HepG2 (cell line): ENCODE results near the gene ELAVL3. TPM values are rescaled to one million over a fixed set of nuclear protein-coding genes. Genes with fewer than 3 reads are reported as not detected.

ENCODE experiments used
- ARID2 ChIP-seq: sonication (generic); formaldehyde crosslinking; IDR thresholded peaks from 2 replicates; pipeline ENCODE4 v1.8.1; 2022; ENCODE audit warnings: mild to moderate bottlenecking, missing genetic modification reagents, borderline replicate concordance
- ARNT2 ChIP-seq: sonication (generic); formaldehyde crosslinking; IDR thresholded peaks from 2 replicates; pipeline ENCODE4 v1.8.0; 2022; ENCODE audit warnings: mild to moderate bottlenecking, low read depth, missing genetic modification reagents, moderate library complexity
- FOSL2 ChIP-seq: sonication (generic); formaldehyde crosslinking; IDR thresholded peaks from 2 replicates; pipeline ENCODE4 v1.4.0; 2020; ENCODE audit warnings: missing genetic modification reagents
- HMG20A ChIP-seq: IDR thresholded peaks from 2 replicates; pipeline ENCODE4 v1.6.1; 2016; ENCODE audit warnings: borderline replicate concordance
- HNRNPH1 ChIP-seq: fragments of 200-400 bp; formaldehyde crosslinking; optimal IDR thresholded peaks from 2 replicates; pipeline ENCODE3; 2017; ENCODE audit warnings: mild to moderate bottlenecking, low read depth, low read length
- JUNB ChIP-seq: sonication (generic); formaldehyde crosslinking; IDR thresholded peaks from 2 replicates; pipeline ENCODE4 v1.8.0; 2022; ENCODE audit warnings: missing genetic modification reagents, mild to moderate bottlenecking, borderline replicate concordance
- RFXAP ChIP-seq: sonication (generic); formaldehyde crosslinking; IDR thresholded peaks from 2 replicates; pipeline ENCODE4 v1.4.0; 2020; ENCODE audit warnings: missing genetic modification reagents, borderline replicate concordance
- SAP130 ChIP-seq: IDR thresholded peaks from 2 replicates; pipeline ENCODE4 v1.6.1; 2016; ENCODE audit warnings: low read depth
- SCMH1 ChIP-seq: sonication (generic); formaldehyde crosslinking; IDR thresholded peaks from 2 replicates; pipeline ENCODE4 v1.9.0; 2021; ENCODE audit warnings: missing genetic modification reagents, mild to moderate bottlenecking, borderline replicate concordance
- SIX4 ChIP-seq: sonication (generic); formaldehyde crosslinking; IDR thresholded peaks from 2 replicates; pipeline ENCODE4 v1.4.0; 2020; ENCODE audit warnings: missing genetic modification reagents
- SRF ChIP-seq: IDR thresholded peaks from 2 replicates; pipeline ENCODE4 v1.6.1; 2011; ENCODE audit warnings: mild to moderate bottlenecking, low read depth, low read length, moderate library complexity
- SSRP1 ChIP-seq: IDR thresholded peaks from 2 replicates; pipeline ENCODE4 v1.6.1; 2016; ENCODE audit warnings: control low read depth
- TBX2 ChIP-seq: sonication (generic); formaldehyde crosslinking; IDR thresholded peaks from 2 replicates; pipeline ENCODE4 v1.5.0; 2020; ENCODE audit warnings: missing genetic modification reagents, mild to moderate bottlenecking, borderline replicate concordance
- ZNF180 ChIP-seq: sonication (generic); formaldehyde crosslinking; IDR thresholded peaks from 2 replicates; pipeline ENCODE4 v1.4.0; 2020; ENCODE audit warnings: low read depth, missing genetic modification reagents, borderline replicate concordance
- ZNF292 ChIP-seq: sonication (generic); formaldehyde crosslinking; IDR thresholded peaks from 2 replicates; pipeline ENCODE4 v1.8.1; 2022; ENCODE audit warnings: mild to moderate bottlenecking, low read depth, missing genetic modification reagents, borderline replicate concordance
- ZNF34 ChIP-seq: sonication (generic); formaldehyde crosslinking; IDR thresholded peaks from 2 replicates; pipeline ENCODE4 v1.4.0; 2020; ENCODE audit warnings: mild to moderate bottlenecking, missing genetic modification reagents, borderline replicate concordance
- ZNF432 ChIP-seq: sonication (generic); formaldehyde crosslinking; IDR thresholded peaks from 2 replicates; pipeline ENCODE4 v1.5.0; 2020; ENCODE audit warnings: missing genetic modification reagents, mild to moderate bottlenecking, borderline replicate concordance
- ZNF460 ChIP-seq: sonication (generic); formaldehyde crosslinking; IDR thresholded peaks from 2 replicates; pipeline ENCODE4 v1.5.1; 2020; ENCODE audit warnings: missing genetic modification reagents, mild to moderate bottlenecking, borderline replicate concordance
- ZNF570 ChIP-seq: sonication (generic); formaldehyde crosslinking; IDR thresholded peaks from 2 replicates; pipeline ENCODE4 v1.4.0; 2020; ENCODE audit warnings: mild to moderate bottlenecking, missing genetic modification reagents, borderline replicate concordance
- ZNF572 ChIP-seq: sonication (generic); formaldehyde crosslinking; IDR thresholded peaks from 2 replicates; pipeline ENCODE4 v1.5.1; 2020; ENCODE audit warnings: mild to moderate bottlenecking, missing genetic modification reagents
- ZNF607 ChIP-seq: sonication (generic); formaldehyde crosslinking; IDR thresholded peaks from 2 replicates; pipeline ENCODE4 v1.5.1; 2020; ENCODE audit warnings: missing genetic modification reagents, mild to moderate bottlenecking, borderline replicate concordance
- ZNF7 ChIP-seq: IDR thresholded peaks from 2 replicates; pipeline ENCODE4 v1.6.1; 2016; ENCODE audit warnings: missing biosample characterization, missing genetic modification reagents
- polyA plus RNA-seq, 8 experiments: library from polyadenylated mRNA; depleted of rRNA in 3 of 8; stranded (reverse) in 7 of 8; unstranded in 1 of 8; fragments of >200 nt; fragmentation: Illumina TruSeq in 4 of 8; extraction: Trizol in 4 of 8; gene quantifications; 2 replicates each; pipeline versions ENCODE4 v1.2.1 to v1.2.3, GENCODE V29; 2011 to 2016; ENCODE audit warnings: low read depth in 4 of 8, missing spikeins in 1 of 8, mixed read lengths in 1 of 8; ENCODE audit not compliant: insufficient read depth in 1 of 8
- total RNA-seq, 5 experiments: library from RNA; depleted of rRNA; stranded (reverse); fragments of >200 nt; fragmentation: Illumina TruSeq; extraction: Trizol; gene quantifications; 2 replicates each; pipeline ENCODE4 v1.2.3, GENCODE V29; 2016; ENCODE audit warnings: low read depth in 1 of 5
- TF ChIP-seq, protein P1 (sequence below): sonication (generic); formaldehyde crosslinking; IDR thresholded peaks from 2 replicates; pipeline ENCODE4 v1.5.0; 2020; ENCODE audit warnings: missing genetic modification reagents
- TF ChIP-seq, protein P2 (sequence below): sonication (generic); formaldehyde crosslinking; IDR thresholded peaks from 2 replicates; pipeline ENCODE4 v1.4.0; 2020; ENCODE audit warnings: low read depth, missing genetic modification reagents
- TF ChIP-seq, protein P3 (sequence below): sonication (generic); formaldehyde crosslinking; IDR thresholded peaks from 2 replicates; pipeline ENCODE4 v1.8.0; 2022; ENCODE audit warnings: mild to moderate bottlenecking, missing genetic modification reagents, moderate library complexity

The ELAVL3 gene
- total and polyA plus RNA-seq, 2 of the 13 experiments (the other 11 are each of a cell fraction or from before 2014, with no cell fraction given) = 0.03 TPM; not detected in 1

DNA sequence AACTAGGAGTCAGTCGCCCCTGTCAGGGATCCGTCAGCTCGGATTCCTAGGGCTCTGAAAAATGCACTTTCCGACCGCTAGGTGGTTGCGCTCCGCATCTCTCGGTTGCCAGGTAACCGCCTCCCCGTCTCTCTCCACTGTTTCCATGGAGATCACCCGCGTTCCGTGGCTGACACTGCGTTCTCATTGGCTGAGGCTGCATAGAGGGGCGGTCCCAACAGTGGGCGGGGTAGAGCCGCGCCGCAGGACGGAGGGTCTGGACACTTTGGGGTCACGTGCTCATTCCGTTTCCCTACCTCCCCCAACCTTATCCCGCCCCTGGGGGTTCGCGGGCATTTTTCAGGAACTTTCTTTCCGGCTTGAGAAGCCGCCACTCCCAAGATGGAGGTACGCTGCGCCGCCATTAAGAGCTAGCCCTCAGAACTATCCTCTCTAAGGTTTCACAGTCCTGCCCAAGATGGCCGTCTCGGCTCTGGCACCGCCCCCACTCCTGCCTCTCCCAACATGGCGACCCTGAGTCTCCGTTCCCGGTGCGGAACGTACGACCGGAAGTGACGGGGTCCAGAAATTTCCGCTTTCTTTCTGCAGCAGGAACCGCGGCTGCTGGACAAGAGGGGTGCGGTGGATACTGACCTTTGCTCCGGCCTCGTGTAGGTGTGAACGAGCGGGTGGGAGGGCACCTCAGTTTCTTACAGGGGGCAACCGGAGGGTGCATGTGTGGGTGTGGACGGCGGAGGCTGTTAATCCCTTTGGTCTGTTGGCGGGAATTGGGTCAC, 45.6 kb downstream of the ELAVL3 start, which contains the start of the genes ODAD3 and PRKCSH (continued):
- TF ChIP-seq SSRP1 (no peak), ARID2 (CRISPR knock-in tag) (no peak), RFXAP (CRISPR knock-in tag) (peak; percentile 84; the same call in 1 of the 2 replicates), ZNF34 (CRISPR knock-in tag) (no peak), ZNF460 (CRISPR knock-in tag) (no peak), FOSL2 (CRISPR knock-in tag) (peak; percentile 37), HNRNPH1 (no peak), ZNF570 (CRISPR knock-in tag) (no peak), ZNF7 (no peak), SRF (0 out of 2 replicates have a peak, but pooled peaks have one; percentile 4), SCMH1 (CRISPR knock-in tag) (no peak), ZNF180 (CRISPR knock-in tag) (no peak), ZNF607 (peak; percentile 79; the same call in 1 of the 2 replicates), TBX2 (CRISPR knock-in tag) (peak; percentile 84), JUNB (CRISPR knock-in tag) (no peak), ZNF292 (CRISPR knock-in tag) (no peak), SAP130 (peak; percentile 86), ZNF432 (CRISPR knock-in tag) (no peak), SIX4 (CRISPR knock-in tag) (peak; percentile 9; the same call in 1 of the 2 replicates), HMG20A (no peak), ARNT2 (CRISPR knock-in tag) (no peak; the same call in 1 of the 2 replicates), ZNF572 (CRISPR knock-in tag) (peak; percentile 93; the same call in 1 of the 2 replicates)
- TF ChIP-seq, protein P1, sequence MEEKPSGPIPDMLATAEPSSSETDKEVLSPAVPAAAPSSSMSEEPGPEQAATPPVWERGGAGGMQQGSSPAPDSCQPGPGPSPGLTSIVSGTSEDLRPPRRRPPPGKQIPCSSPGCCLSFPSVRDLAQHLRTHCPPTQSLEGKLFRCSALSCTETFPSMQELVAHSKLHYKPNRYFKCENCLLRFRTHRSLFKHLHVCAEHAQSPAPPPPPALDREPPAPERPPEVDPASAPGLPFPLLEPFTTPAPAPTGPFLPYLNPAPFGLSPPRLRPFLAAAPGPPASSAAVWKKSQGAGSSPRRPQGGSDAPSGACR (CRISPR knock-in tag) = no peak; the same call in 1 of the 2 replicates
- TF ChIP-seq, protein P2, sequence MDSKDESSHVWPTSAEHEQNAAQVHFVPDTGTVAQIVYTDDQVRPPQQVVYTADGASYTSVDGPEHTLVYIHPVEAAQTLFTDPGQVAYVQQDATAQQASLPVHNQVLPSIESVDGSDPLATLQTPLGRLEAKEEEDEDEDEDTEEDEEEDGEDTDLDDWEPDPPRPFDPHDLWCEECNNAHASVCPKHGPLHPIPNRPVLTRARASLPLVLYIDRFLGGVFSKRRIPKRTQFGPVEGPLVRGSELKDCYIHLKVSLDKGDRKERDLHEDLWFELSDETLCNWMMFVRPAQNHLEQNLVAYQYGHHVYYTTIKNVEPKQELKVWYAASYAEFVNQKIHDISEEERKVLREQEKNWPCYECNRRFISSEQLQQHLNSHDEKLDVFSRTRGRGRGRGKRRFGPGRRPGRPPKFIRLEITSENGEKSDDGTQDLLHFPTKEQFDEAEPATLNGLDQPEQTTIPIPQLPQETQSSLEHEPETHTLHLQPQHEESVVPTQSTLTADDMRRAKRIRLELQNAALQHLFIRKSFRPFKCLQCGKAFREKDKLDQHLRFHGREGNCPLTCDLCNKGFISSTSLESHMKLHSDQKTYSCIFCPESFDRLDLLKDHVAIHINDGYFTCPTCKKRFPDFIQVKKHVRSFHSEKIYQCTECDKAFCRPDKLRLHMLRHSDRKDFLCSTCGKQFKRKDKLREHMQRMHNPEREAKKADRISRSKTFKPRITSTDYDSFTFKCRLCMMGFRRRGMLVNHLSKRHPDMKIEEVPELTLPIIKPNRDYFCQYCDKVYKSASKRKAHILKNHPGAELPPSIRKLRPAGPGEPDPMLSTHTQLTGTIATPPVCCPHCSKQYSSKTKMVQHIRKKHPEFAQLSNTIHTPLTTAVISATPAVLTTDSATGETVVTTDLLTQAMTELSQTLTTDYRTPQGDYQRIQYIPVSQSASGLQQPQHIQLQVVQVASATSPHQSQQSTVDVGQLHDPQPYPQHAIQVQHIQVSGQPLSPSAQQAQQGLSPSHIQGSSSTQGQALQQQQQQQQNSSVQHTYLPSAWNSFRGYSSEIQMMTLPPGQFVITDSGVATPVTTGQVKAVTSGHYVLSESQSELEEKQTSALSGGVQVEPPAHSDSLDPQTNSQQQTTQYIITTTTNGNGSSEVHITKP (CRISPR knock-in tag) = peak; percentile 65; the same call in 1 of the 2 replicates
- TF ChIP-seq, protein P3, sequence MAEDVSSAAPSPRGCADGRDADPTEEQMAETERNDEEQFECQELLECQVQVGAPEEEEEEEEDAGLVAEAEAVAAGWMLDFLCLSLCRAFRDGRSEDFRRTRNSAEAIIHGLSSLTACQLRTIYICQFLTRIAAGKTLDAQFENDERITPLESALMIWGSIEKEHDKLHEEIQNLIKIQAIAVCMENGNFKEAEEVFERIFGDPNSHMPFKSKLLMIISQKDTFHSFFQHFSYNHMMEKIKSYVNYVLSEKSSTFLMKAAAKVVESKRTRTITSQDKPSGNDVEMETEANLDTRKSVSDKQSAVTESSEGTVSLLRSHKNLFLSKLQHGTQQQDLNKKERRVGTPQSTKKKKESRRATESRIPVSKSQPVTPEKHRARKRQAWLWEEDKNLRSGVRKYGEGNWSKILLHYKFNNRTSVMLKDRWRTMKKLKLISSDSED (CRISPR knock-in tag) = no peak
